PC-9 (cell line): ENCODE measurements around the gene NLGN1.

Experiments used
- CTCF ChIP-seq: fragments of 200-600 bp; sonication (generic); conservative IDR thresholded peaks from 2 replicates; pipeline ENCODE4 v1.6.1; 2017; ENCODE audit warnings: mixed run types, antibody characterized with exemption, mild to moderate bottlenecking, moderate library complexity
- EZH2 ChIP-seq: fragments of 200-600 bp; sonication (generic); IDR thresholded peaks from 2 replicates; pipeline ENCODE4 v1.8.0; 2017; ENCODE audit warnings: antibody characterized with exemption, low read depth

GRCh38 chr3:173897631-173898030, 500.1 kb downstream of the NLGN1 start:
- TF ChIP-seq CTCF (no peak), EZH2 (no peak)
